NCI-H226 (cell line): Measurements from ENCODE around the gene RGS7.
"Not testable (repeated sequence)": the region's sequence is repeated elsewhere in the genome, so short reads cannot be mapped to it uniquely, and the experiment has no call there.

Experiments
- DNase-seq: peaks from one replicate; pipeline ENCODE4 v3.0.0-alpha.2; 2015

RGS7 gene

DNA sequence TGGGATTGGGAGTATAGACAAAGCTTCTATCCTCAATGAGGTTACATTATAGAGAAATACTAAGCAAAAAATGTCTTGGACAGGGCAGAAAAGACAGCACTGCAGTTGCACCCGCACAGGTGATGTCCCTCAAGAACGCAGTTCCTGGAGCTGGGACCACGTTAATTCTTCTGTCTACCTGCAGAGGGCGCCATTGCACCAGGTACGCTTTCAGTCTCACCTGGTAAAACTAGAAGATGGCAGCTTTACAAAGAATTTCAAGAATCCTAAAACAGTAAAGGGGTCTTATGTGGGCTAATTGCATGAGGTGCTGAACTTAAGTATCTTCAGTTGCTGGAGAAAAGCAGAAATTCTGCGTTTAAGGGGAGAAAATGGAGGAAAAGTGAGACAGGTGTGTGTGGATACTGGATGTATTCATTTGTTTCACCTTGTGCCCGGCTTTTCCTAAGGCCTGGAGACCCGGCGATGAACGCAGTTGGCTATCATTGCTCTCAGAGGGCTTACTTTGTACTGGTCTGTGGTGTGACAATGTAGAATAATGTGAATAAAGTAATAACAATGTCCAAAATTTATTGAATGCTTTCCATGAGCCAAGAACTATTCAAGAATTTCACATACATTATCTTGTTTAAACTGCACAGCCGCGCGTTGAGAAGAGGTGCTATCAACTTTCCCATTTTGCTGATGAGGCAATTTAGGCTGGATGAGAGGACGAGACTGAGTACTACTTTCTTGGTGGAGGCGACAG is 468.8 kb downstream of the RGS7 start:
- DNase-seq = no peak

GRCh38 chr1:240883490-240883889 is 473.5 kb downstream of the RGS7 start:
- no peak for DNase-seq

- DNase-seq = not testable (repeated sequence)
These were observed 474.2 kb downstream of the RGS7 start for GRCh38 chr1:240882656-240883308.

GRCh38 chr1:240878631-240879030 is 478.4 kb downstream of the RGS7 start:
- DNase-seq = no peak

DNA sequence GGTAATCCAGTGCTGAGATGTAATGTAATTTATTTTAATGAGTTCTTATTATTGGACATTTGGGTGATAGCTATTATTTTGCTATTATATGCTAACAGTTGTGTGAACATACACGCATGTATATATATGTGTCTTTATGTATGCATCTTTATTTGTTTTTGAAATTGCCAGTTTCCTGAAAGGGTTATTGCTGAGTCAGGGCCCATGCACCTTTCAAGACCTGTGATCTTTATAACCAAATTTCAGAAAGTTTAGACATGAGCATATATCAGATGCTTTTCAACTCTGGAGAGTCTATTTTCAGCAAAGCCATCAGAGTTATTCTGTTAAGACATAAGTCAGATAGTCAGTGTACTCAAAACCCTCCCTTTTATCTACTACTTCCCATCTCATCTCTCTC is 479.4 kb downstream of the RGS7 start:
- no peak for DNase-seq

- no peak for DNase-seq
These were observed 480.9 kb downstream of the RGS7 start for GRCh38 chr1:240876071-240876470.

DNA sequence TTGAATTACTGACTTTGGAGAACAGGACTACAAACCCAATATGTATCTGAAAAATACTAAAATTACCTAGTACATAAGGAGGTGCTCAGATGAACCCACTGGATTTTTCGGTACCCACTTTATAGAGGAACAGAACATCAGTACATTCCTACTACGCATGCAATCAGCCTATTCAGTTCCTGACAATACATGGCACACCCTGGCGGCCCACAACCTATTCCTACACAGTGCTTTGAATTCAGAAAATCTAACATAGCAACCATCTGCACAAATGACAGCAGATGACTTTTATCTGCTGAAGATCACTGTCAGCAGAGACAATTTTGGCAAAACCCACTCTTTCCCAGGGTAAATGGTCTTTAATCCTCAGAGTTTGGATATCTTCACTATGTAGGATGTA is 487.9 kb downstream of the RGS7 start:
- DNase-seq = no peak

GRCh38 chr1:240866724-240867123 is 490.3 kb downstream of the RGS7 start:
- DNase-seq = no peak

GRCh38 chr1:240860023-240860422 is 497.0 kb downstream of the RGS7 start:
- DNase-seq = no peak

GRCh38 chr1:240854367-240854766 is 502.6 kb downstream of the RGS7 start:
- no peak for DNase-seq

DNA sequence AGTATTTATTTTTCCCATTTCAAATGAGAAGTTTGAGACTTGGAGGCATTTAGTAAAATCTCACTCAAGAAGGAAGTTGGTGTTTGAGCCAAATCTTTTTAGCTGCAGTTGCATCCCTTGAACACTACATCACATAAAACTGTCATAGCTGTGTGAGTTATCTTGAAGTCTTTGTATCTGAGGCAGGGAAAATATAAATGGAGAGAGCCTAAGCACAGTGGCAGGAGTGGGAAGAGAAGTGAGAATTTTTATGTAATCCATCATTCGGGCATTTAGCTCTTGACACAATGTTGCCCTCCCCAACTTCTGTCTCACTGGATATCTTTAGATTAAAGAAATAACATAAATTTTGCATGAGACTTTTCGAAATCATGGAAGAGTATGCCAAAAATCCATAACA is 509.7 kb downstream of the RGS7 start:
- DNase-seq = no peak

DNA sequence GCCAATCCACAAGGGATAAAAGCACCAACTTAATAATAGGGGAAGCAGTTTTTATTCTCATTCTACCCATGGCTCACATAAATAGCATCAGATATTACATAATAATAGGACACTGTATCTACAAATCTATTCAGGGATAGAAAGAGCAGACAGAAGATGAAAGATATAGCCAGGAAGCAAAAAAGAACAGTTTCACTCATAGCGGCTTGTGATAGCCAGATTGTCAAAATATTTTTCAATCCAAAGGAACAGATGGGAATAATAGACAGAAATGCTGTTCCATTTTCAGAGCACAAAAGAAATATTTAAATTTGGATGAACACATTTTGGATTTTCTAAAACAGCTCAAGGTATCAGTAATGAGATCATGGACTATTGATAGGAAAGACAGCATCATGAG is 512.5 kb downstream of the RGS7 start:
- DNase-seq = no peak

- DNase-seq = no peak
These were observed 513.2 kb downstream of the RGS7 start for GRCh38 chr1:240843798-240844197.

DNA sequence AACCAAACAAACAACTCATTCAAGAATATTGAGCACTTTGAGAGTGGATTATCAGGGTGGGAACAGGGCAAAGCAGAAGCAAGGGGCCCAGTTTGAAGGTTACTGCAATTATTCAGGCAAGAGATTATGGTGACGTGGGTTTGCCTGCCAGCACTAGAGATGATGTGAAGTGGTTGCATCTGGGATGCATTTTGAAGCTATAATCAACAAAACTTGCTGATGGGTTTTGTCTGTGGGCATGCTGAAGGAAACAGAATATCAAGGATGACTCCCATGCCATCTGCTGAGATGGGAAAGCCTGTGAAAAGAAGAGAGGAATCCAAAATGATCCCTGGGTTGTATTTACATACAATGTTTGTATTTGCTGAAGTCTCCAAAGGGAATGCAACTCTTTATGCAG is 520.7 kb downstream of the RGS7 start:
- no peak for DNase-seq

GRCh38 chr1:240835291-240835690 is 521.7 kb downstream of the RGS7 start:
- no peak for DNase-seq

GRCh38 chr1:240833075-240833474 is 523.9 kb downstream of the RGS7 start:
- DNase-seq = no peak

- no peak for DNase-seq
These were observed 525.1 kb downstream of the RGS7 start for GRCh38 chr1:240831922-240832321.

DNA sequence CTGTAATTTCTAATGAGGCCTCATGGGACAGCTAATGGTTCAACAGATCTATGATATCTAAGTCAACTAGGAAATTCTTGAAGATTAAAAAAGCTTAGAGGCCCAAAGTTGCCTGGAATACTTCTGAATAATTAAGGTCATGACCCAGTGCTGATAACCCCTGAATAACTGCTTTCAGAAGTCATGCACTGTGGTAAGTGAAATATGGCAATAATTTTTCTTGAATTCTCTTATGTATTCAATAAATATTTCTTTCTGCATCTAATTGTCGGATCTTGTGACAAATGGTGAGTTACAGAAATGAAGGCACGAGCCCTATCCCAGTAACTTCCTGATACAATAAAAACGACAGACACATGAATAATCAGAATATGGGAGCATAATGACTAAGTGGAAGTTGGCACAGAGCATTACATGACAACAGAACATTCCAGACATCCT is 525.8 kb downstream of the RGS7 start:
- DNase-seq = peak; percentile 64

DNA sequence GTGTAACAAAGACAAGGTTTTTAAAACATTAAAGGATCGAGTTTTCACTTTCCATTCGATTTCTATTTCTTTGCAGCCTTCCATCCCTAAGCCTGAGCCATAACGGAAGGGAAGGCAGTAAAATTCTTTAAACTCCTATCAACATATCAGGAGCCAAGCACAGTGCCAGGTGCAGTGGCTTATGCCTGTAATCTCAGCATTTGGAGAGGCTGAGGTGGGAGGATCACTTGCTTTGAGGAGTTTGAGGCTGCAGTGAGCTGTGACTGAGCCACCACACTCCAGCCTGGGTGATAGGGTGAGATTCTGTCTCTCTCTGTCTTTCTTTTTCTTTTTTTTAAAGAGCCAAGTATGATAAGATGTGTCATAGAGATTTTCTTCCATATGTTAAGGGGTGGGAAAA is 527.5 kb downstream of the RGS7 start:
- no peak for DNase-seq

DNA sequence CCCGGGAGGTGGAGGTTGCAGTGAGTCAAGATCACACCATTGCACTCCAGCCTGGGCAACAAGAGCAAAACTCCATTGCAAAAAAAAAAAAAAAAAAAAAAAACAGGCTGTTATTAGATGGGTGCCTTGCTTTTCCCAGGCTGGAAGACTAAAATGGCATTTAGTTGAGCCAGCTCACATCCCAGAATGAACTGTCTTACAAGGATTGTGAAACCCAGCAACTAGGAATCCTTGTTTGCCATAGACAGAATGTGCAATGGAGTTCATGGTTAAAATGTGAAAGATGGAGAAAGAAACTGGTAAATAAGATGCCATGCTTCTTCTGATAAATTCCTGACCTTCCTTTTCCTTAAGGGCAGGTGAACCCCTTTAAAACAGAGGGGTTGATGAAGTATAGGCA is 529.2 kb downstream of the RGS7 start:
- no peak for DNase-seq

- DNase-seq = no peak
These were observed 532.8 kb downstream of the RGS7 start for GRCh38 chr1:240824238-240824637.

- no peak for DNase-seq
These were observed 533.6 kb downstream of the RGS7 start for GRCh38 chr1:240823357-240823756.

DNA sequence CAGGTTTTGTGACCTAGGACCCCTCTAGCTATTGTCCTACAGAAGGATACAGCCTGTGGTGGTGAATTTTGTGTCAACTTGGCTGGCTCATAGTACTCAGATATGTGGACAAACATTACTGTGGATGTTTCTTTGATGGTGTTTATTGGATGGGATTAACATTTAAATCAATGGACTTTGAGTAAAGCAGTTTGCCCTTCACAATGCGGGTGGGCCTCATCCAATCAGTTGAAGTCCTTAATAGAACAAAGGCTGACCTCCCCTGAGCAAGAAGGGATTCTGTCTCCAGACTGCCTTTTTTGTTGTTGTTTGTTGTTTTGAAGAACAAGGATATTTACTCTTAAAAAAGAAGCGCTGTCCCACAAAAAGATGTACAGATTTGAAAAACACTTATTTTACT is 535.1 kb downstream of the RGS7 start:
- DNase-seq = no peak

GRCh38 chr1:240820816-240821215 is 536.2 kb downstream of the RGS7 start:
- no peak for DNase-seq

DNA sequence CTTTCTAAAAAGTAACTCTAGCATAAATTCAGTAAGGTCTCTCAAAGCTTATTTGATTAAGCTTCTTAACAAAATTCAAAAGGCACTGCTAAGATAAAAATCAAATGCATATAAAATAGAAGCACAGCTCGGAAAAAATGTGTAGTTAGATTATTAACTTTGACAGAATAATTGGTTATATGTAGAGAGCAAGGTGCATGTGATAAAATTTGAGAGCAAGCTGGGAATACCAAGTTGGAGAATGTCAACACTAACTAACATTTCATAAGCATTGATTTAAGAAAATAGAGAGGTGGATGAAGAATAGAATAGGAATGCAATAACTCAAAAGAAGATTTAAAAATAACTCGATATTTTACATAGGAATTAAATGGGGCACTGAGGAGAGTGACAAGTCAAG is 540.5 kb downstream of the RGS7 start:
- DNase-seq = no peak
